Lower lobe of right lung (tissue), 2 donors: ENCODE results near the gene PNLIPRP2. TPM values are rescaled to one million over a fixed set of nuclear protein-coding genes. Genes with fewer than 3 reads are reported as not detected.

Source experiments
- ATAC-seq, 2 donors: fragments of 200-7000 bp; cut with Tn5 transposase; one replicate each; pipeline ENCODE4 v1.9.1; 2020 to 2022; ENCODE audit warnings: mild to moderate bottlenecking in 2 of 2, moderate library complexity in 2 of 2
- DNase-seq: peaks from one replicate; pipeline ENCODE4 v3.0.0-alpha.2; 2020
- H3K27ac ChIP-seq: fragments of 200-600 bp; one replicate; pipeline ENCODE4 v1.8.0; 2022
- H3K27me3 ChIP-seq: fragments of 200-600 bp; one replicate; pipeline ENCODE4 v1.8.0; 2022; ENCODE audit warnings: low read depth
- H3K36me3 ChIP-seq: fragments of 200-600 bp; one replicate; pipeline ENCODE4 v1.8.0; 2022; ENCODE audit warnings: mild to moderate bottlenecking
- H3K4me1 ChIP-seq: fragments of 200-600 bp; one replicate; pipeline ENCODE4 v1.8.0; 2022
- H3K4me3 ChIP-seq: fragments of 200-600 bp; one replicate; pipeline ENCODE4 v1.8.0; 2022; ENCODE audit warnings: mild to moderate bottlenecking
- H3K9me3 ChIP-seq: fragments of 200-600 bp; one replicate; pipeline ENCODE4 v1.8.0; 2022
- CTCF ChIP-seq: fragments of 200-600 bp; IDR thresholded peaks from one replicate; pipeline ENCODE4 v1.8.0; 2022; ENCODE audit warnings: antibody characterized with exemption, mild to moderate bottlenecking
- intact Hi-C: fragments of 100-400 bp; cut with DNase I; formaldehyde crosslinking; loops from one replicate; pipeline ENCODE4 v1.11.0; 2022
- long read RNA-seq: library from polyadenylated mRNA; unstranded; transcript quantifications from one replicate; pipeline ENCODE4 v2.0.0, GENCODE V29; 2021
- total RNA-seq: library from RNA; stranded (reverse); fragmentation: NEBNext Ultra II Directional; extraction: Animal tissue kit (Norgen Biotek cat#: 25700); gene quantifications from one replicate; pipeline ENCODE4 v1.2.1, GENCODE V29; 2021
- donor health status: DM: no; HTN: yes; CAD: no; lungs with severe emphysema.

Gene PNLIPRP2
- not detected for total RNA-seq
- long read RNA-seq = 0 reads

DNA sequence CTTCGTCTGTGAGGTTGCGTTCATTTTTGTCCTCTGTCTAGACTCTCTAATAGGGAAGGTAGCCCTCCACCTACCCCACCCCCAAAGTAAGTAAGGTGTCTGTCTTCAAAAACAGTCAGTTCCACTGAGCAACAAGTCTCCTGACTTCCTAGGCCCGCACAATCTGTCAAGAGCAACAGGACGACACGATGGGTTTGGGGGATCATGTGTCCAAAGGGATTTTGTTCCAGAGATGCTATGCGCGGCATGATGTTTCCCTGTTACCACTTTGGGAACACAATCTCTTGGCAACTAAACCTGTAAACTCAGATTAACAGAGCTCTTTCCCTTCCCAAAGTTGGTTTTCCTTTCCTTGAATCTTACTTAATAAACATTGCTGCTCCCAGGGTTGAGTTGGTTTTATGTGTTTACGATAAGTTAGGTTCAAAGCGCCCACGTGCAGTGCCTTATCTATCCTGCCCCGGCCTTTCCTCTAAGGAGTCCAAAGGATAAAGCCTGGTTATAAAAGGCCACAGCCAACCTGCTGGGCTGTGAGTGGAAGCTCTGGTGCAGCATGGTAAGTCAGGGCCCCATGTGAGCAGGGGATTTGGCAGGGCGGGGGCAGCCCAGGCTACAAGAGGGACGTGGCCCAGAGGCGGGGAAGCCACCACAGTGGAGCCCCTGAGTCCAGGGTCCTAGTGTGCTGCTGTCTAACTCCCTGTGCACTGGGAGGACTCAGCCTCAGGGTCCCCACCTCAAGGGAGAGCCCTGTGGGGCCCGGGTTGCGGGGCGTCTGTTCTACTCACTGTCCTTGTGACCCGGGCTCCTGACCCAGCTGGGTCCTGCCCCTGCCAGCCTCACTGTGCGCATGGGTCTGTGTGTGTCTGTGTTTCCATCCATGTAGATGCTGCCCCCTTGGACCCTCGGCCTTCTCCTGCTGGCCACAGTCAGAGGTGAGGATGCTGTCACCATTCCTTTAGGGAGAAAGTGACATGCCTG is at the start of gene PNLIPRP2:
TSS of gene PNLIPRP2 (plus strand) at position 531 of the 978 bp plus-strand sequence.
- peaks cover 5% of the 10 kb centered on the region for H3K27me3 ChIP-seq
- no peak within 1 kb of the TSS for H3K27ac ChIP-seq
- no peaks in the 10 kb centered on the region for H3K4me1 ChIP-seq
- peak in 1 of 2 donors; percentile 23 for ATAC-seq
- intact Hi-C loops = no loop called here
- no peaks in the 10 kb centered on the region for H3K36me3 ChIP-seq
- no peak for TF ChIP-seq CTCF
- no peak within 1 kb of the TSS for H3K4me3 ChIP-seq
- H3K9me3 ChIP-seq = no peaks in the 10 kb centered on the region
- DNase-seq = no peak

DNA sequence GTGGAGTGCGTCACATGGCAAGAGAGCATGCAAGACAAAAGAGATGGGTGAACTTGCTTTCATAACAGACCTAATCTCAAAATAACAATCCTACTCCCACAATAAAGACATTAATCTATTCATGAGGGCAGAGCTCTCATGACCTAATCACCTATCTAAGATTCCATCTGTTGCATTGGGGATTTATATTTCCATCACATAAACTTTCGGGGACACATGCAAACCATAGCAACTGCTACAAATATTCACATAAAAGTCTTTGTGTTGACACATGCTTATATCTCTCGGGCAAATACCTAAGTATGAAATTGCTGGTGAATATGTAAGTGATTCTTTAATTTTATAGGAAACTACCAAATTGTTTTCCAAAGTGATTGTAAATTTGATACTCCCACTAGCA is 46.0 kb upstream of the PNLIPRP2 start:
- intact Hi-C loops = no loop called here
- no peak for ATAC-seq
- no peaks in the 10 kb centered on the region for H3K9me3 ChIP-seq
- no peaks in the 10 kb centered on the region for H3K27me3 ChIP-seq
- no peaks in the 10 kb centered on the region for H3K4me1 ChIP-seq
- no peaks in the 10 kb centered on the region for H3K36me3 ChIP-seq
- DNase-seq = no peak
- no peak overlapping the region for H3K27ac ChIP-seq
- no peak for TF ChIP-seq CTCF
- no peak overlapping the region for H3K4me3 ChIP-seq

DNA sequence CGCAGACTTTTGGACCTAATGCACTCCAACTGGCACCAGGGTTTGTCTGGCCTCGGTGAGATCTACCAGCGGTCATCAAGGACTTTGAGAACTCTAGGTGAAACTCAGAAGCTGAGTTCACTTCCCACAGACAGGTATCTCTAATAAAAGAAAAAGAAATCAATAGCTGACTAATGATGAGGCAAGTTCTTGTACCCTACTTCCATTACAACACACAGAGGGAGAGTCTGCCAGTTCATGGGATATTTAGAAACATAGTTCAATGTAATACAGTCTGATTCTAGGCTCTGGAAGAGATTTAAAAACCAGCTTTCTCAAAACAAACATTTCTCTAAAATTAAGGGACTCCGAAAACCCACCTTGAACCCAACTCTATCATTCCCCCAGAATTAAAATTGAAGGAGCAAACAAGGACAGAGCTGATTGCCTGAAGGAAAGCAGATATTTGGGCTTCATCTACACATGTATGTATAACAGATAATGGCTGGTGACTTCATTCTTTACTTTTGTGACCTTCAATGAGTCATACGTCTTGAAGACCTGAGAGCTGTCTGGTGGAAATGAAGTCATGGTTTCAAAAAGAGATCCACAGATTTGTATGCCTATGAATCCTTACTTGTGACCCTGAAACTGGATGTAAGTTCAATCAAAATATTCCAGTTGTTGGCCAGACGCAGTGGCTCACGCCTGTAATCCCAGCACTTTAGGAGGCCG is 32.7 kb upstream of the PNLIPRP2 start:
- Histone ChIP-seq H3K4me3 (no peak overlapping the region), H3K27ac (no peak overlapping the region), H3K36me3 (no peaks in the 10 kb centered on the region), H3K4me1 (no peaks in the 10 kb centered on the region), H3K9me3 (no peaks in the 10 kb centered on the region), H3K27me3 (no peaks in the 10 kb centered on the region)
- ATAC-seq = no peak
- intact Hi-C loops = no loop called here
- DNase-seq = no peak
- TF ChIP-seq CTCF = no peak

- Histone ChIP-seq H3K27ac (no peak overlapping the region), H3K4me1 (no peaks in the 10 kb centered on the region), H3K36me3 (no peaks in the 10 kb centered on the region), H3K4me3 (no peak overlapping the region), H3K27me3 (no peaks in the 10 kb centered on the region), H3K9me3 (no peaks in the 10 kb centered on the region)
- ATAC-seq = no peak
- intact Hi-C loops = no loop called here
- no peak for DNase-seq
- no peak for TF ChIP-seq CTCF
Measured at GRCh38 chr10:116588995-116589394, 31.8 kb upstream of the PNLIPRP2 start.

- H3K27me3 ChIP-seq = no peaks in the 10 kb centered on the region
- no peak overlapping the region for H3K27ac ChIP-seq
- H3K9me3 ChIP-seq = no peaks in the 10 kb centered on the region
- no peak for TF ChIP-seq CTCF
- intact Hi-C loops = no loop called here
- no peaks in the 10 kb centered on the region for H3K36me3 ChIP-seq
- no peak overlapping the region for H3K4me3 ChIP-seq
- no peaks in the 10 kb centered on the region for H3K4me1 ChIP-seq
- ATAC-seq = peak; percentile 91 to 93
- DNase-seq = no peak
Measured at GRCh38 chr10:116589926-116590325, 30.8 kb upstream of the PNLIPRP2 start.
